ENCODE data around the gene TAF1D.

DNA sequence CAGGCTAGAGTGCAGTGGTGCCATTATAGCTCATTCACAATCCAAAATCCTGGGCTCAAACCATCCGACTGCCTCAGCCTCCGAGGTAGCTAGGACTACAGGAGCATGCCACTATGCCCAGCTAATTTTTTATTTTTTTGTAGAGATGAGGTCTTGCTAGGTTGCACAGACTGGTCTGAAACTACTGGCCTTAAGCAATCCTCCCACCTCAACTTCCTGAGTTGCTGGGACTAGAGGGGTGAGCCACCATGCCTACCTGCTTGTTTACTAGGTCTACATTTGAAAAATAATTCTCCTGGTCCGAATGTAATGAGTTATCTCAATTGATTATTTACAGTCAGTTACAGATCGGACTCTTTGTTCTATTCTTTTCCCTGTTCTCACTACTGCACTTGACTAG lies 22.0 kb downstream of the TAF1D start:
- TF ChIP-seq, protein P1, sequence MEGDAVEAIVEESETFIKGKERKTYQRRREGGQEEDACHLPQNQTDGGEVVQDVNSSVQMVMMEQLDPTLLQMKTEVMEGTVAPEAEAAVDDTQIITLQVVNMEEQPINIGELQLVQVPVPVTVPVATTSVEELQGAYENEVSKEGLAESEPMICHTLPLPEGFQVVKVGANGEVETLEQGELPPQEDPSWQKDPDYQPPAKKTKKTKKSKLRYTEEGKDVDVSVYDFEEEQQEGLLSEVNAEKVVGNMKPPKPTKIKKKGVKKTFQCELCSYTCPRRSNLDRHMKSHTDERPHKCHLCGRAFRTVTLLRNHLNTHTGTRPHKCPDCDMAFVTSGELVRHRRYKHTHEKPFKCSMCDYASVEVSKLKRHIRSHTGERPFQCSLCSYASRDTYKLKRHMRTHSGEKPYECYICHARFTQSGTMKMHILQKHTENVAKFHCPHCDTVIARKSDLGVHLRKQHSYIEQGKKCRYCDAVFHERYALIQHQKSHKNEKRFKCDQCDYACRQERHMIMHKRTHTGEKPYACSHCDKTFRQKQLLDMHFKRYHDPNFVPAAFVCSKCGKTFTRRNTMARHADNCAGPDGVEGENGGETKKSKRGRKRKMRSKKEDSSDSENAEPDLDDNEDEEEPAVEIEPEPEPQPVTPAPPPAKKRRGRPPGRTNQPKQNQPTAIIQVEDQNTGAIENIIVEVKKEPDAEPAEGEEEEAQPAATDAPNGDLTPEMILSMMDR (IDR thresholded peaks at IDR 0.05; ENCODE audit: insufficient read depth, low read length, poor library complexity, severe bottlenecking) = no peak
- no peak for TF ChIP-seq EZH2phosphoT487 (conservative IDR thresholded peaks at IDR 0.05; ENCODE audit: low read length)
